ENCODE results near the gene RBM3.

RBM3 gene

GRCh38 chrX:48538641-48539344 lies 35.5 kb upstream of the RBM3 start:
- POLR2A ChIA-PET: interaction anchor here (0.9 to 1.0 kb wide), 2 partner anchors 11 to 17 kb away, joined by 4 read pairs; partner anchors contain the start of gene EBP

DNA sequence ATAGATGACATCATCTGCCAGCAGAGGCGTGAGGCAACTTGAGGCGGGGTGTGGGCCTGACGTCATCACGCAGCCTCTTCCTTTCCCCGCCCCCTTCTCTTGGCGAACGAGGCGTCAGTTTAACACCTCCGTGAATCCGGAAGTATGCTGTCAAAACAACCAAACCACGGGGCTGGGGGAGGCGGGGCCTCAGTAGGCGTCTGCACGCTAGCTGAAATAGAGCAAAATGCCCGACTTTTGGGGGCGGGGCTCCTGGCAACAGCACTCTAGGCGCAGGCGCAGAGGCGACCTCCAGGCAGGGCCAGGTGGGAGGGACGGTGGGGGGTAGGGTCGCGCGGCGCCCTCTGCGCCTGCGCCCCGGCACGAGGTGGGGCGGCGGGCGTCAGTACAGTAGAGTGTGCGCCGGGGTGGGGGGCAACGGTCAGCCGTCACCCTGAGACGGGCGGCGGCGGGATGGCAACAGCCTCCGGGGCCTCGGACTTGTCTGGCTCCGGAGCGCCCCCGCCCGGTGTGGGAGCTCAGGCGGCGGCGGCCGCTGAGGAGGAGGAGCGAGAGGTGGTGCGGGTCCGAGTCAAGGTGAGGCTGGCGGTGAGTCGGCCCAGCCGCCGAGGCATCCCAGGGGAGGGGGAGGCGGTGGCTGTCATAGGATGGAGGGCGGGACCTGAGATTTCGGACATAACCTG lies 34.8 kb upstream of the RBM3 start, which contains the start of gene TBC1D25:
Gene TBC1D25, plus strand, starts transcription at position 370 of the 683 bp plus-strand sequence. Its CDS starts 84 bp downstream, at position 454.
- peak; percentile 34 for TF ChIP-seq CTCF (IDR thresholded peaks at IDR 0.05; ENCODE audit: control extremely low read depth, extremely low read depth, low read depth, missing control alignments)
- ChIA-PET POLR2A (interaction anchor here (0.5 to 1.2 kb wide), 7 partner anchors 11 to 1239 kb away, joined by 3 to 7 read pairs (median 4); partner anchors contain the start of gene EBP), CTCF (interaction anchor here (0.9 to 2.6 kb wide), 9 partner anchors 8 to 457 kb away, joined by 3 to 16 read pairs (median 4); partner anchors contain the start of gene RBM3)
- DNase-seq (ENCODE audit: extremely low spot score): peak; percentile 90

More at GRCh38 chrX:48538641-48539344, 35.5 kb upstream of the RBM3 start:
- no peak for TF ChIP-seq CTCF (IDR thresholded peaks at IDR 0.05; ENCODE audit: control extremely low read depth, extremely low read depth, low read depth, missing control alignments)
- CTCF ChIA-PET: interaction anchor here (1.0 to 2.6 kb wide), 5 partner anchors 10 to 109 kb away, joined by 3 to 16 read pairs (median 4); no protein-coding TSS in a partner anchor
- DNase-seq (ENCODE audit: extremely low spot score): no peak

- DNase-seq (ENCODE audit: extremely low spot score): peak; percentile 46
- no peak for TF ChIP-seq CTCF (IDR thresholded peaks at IDR 0.05; ENCODE audit: control extremely low read depth, extremely low read depth, low read depth, missing control alignments)
- ChIA-PET POLR2A (interaction anchor here (0.5 to 1.2 kb wide), 6 partner anchors 12 to 1239 kb away, joined by 3 to 7 read pairs (median 4); no protein-coding TSS in a partner anchor), CTCF (interaction anchor here (0.9 to 2.6 kb wide), 8 partner anchors 9 to 458 kb away, joined by 3 to 16 read pairs (median 4); partner anchors contain the start of gene RBM3)
Observed at GRCh38 chrX:48540028-48540375, 34.3 kb upstream of the RBM3 start.

DNA sequence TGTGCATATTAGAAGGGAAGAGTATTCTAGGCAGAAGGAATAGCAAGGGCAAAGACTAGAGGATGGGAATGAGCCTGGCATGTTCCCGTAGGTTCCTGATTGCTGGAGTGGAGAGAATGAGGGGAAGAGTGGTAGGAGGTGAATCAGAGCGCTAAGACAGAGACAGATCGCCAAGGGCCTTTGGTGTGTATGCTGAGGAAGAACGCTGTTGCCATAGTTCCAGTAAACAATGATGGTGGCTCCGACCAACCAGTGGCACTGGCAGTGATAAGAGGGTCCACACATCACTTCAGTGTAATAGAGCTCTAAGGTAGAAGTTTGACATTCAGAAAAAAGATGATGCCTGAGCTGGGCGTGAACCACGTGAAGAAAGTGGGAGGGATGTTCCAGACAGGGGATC lies 33.8 kb upstream of the RBM3 start:
- no peak for TF ChIP-seq CTCF (IDR thresholded peaks at IDR 0.05; ENCODE audit: control extremely low read depth, extremely low read depth, low read depth, missing control alignments)
- no peak for DNase-seq (ENCODE audit: extremely low spot score)
- POLR2A ChIA-PET: interaction anchor here (0.5 to 1.2 kb wide), 2 partner anchors 34 to 289 kb away, joined by 3 to 6 read pairs; no protein-coding TSS in a partner anchor
- CTCF ChIA-PET: interaction anchor here (0.9 to 2.6 kb wide), 6 partner anchors 9 to 458 kb away, joined by 3 to 16 read pairs (median 4); partner anchors contain the start of gene RBM3

DNA sequence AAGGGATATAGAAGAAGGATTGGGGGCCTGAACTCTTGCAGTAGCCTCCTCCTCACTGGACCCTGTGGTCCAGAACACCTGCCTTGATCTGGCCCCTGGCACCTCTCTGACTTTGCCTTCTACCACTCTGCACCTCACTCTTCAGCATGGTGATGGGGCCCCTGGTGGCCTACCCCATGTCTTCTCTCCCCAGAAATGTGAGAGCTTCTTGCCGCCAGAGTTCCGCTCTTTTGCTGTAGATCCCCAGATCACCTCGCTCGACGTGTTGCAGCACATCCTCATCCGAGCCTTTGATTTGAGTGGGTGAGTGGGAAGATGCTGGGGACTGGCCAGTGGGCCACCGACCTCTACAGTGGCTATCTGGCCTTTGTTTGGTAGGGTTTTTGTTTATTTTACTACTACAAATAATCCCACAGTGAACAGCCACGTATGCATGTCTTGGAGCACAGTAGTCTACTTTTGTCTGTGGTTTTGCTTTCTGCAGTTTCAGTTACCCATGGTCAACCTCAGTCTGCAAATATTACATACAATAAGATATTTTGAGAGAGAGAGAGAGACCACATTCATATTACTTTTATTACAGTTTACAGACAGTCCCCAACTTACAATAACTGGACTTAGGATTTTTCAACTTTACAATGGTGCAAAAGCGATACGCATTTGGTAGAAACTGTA lies 33.0 kb upstream of the RBM3 start:
- POLR2A ChIA-PET: interaction anchor here (0.5 kb wide), 1 partner anchor 288 kb away, joined by 3 read pairs; no protein-coding TSS in a partner anchor
- DNase-seq (ENCODE audit: extremely low spot score): no peak
- CTCF ChIA-PET: interaction anchor here (2.6 kb wide), 1 partner anchor 8 kb away, joined by 16 read pairs; no protein-coding TSS in a partner anchor
- no peak for TF ChIP-seq CTCF (IDR thresholded peaks at IDR 0.05; ENCODE audit: control extremely low read depth, extremely low read depth, low read depth, missing control alignments)

All from GM10248 (cell line).